NCI-H128 (cell line): ENCODE results near the gene DCTN3.

Experiments used
- DNase-seq: peaks from one replicate; lab custom pipeline; 2025; ENCODE audit not compliant: unreplicated experiment; lab: John Stamatoyannopoulos, UW

Gene DCTN3

DNA sequence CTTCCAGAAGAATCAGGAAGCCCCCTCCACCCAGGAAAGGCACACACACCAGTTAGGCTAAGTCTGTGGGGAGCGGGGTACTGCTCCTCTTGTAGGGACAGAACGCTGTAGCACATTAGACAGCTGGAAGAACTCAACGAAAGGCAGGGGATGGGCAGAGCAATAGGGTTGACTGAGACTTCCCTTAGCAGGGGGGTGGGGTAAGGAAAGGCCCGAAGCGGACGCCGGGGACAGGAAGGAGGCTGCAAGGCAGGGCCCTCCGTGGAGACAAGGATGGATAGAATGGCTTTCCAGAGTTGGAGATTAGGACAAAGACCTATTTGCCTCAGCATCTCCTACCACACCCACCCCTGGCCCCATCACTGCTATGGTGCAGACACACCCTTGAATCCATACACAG is 45.1 kb downstream of the DCTN3 start:
- no peak for DNase-seq

DNA sequence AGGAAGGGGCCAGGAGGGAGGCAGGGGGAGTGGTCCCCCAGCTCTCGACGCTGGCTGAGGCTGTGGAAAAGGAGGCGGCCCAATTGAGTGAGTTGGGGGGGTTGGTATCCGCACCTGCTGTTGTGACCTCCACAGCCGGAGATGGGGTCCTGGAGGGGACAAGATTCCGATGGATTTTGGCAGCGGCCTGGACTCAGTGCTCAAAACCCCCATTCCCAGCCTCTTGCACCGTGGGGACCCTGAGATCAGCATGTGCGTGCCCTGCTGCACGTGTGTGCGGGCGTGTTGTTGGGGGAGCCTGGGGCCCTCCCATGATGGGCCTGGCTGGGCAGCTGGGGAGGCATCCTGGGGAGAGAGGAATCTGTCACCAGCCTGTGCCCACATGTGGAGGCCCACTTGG is 45.7 kb downstream of the DCTN3 start:
- DNase-seq = no peak

GRCh38 chr9:34573599-34574325 is 46.5 kb downstream of the DCTN3 start:
- DNase-seq = no peak

- DNase-seq = no peak
Observed at GRCh38 chr9:34572628-34573027, 47.7 kb downstream of the DCTN3 start.

- no peak for DNase-seq
Observed at GRCh38 chr9:34572092-34572491, 48.2 kb downstream of the DCTN3 start.

GRCh38 chr9:34571481-34571810 is 48.8 kb downstream of the DCTN3 start:
- no peak for DNase-seq

DNA sequence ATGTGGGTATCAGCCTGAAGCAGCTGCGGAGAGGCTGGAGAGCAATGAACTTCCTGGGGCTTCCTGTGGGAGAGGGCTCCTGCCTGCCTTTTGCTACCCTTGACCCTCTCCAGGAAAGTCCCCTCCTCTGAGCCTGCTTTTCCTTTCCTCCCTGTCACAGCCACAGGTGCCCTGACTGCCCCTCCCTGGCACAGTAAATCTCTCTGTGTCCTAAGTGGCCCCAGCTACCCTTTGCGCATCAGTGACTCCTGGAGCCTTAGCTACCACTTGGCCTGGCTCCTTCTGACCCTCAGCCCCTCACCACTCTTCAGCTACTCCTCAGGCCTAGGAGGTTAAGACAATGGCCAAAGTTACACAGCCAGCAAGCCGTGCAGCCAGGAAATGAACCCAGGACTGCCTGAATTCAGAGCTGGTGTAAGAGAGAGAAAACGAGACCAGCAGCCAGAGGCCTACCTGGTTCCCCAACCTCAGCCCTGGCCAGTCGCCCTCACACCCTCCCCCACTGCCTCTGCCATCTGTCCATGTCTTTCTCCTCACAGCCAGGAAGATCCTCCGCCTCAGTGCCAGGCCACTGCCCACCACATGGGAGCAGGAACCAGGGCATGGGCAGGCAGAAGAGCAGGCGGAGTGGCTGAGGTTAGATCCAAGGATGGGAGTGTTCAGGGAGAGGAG is 49.4 kb downstream of the DCTN3 start:
- no peak for DNase-seq

GRCh38 chr9:34570376-34570775 is 49.9 kb downstream of the DCTN3 start:
- DNase-seq = no peak

DNA sequence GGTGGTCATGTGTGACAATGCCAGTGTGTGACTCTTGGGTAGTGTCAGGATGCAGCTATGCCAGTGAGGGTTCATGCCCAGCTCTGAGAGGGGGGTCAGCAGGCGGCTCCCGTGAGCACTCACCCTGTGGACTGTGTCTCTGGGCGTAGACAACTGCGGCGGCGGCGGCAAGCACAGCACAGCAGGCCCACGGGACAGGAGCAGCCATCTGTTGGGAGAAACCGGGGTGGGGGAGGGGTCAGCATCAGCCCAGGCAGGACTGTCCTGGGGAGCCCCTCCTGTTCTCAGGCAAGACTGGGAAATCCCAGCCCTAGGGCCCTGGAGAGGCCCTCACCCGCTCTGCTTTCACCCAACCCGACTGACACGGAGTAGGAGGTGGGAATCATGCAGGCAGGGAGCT is 51.5 kb downstream of the DCTN3 start:
- DNase-seq = no peak

- no peak for DNase-seq
Observed at GRCh38 chr9:34568133-34568532, 52.2 kb downstream of the DCTN3 start.

DNA sequence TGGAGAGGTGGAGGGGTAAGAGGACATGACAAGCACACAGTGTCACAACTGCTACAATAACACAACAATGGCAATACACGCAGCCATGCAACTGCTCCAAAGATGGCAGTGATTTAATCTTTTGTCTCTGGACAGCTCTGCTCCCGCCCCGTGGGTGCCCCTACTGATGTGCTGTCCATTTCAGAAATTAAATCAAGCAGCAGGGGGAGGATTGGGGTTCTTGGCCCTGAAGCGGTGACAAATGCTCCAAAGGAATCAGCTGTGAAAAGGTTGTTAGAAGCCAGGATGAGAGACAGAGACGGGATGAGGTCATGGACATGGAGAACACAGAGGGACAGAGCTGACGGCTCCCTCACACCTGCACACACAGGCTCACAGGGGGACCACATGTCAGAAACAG is 53.3 kb downstream of the DCTN3 start:
- no peak for DNase-seq

GRCh38 chr9:34566322-34566721 is 54.0 kb downstream of the DCTN3 start:
- DNase-seq = no peak

DNA sequence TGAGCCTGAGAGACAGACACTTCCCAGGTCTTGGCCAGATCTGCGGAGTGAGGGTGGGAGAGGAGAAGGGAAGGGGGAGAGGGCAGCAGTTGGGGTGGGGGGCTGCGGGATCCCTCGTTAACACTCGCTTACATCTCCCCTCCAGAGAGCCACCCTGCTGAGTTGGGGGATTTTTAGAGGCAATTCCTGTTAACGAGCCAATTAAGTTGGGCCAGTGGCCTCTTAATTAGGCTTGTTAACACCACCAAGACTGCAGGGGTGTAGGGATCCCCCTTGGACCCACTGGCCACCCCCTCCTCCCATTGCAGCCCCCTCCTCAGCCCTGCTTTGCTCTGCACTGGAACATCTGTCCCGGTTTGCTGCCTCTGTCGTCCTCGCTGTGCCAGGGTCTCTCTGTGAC is 54.4 kb downstream of the DCTN3 start:
- no peak for DNase-seq

DNA sequence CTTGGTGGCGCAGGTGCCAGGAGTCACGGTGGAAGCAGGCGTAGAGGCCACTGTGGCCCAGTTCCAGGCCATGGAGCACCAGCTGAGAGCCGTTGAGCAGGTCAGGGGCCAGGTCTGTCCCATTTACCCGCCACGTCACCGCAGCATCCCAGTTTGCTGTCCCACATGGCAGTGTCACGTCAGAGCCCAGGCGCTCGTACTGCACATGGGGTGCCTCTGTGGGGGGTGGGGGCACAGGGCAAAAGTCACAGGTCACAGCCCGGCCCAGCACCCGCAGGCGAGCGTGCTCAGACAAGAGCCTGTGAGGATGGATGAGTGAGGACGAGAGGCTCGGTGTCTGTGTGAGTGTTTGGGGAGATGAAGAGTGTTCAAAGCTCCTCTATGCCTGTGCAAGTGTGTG is 55.7 kb downstream of the DCTN3 start:
- DNase-seq = no peak
